Measurements from ENCODE around the gene IVD.

Gene IVD

GRCh38 chr15:40405501-40406381 is at the start of gene IVD:
IVD (plus strand) TSS chr15:40405795; CDS start chr15:40405828, 33 bp downstream.
- peak; percentile 95 for DNase-seq

- no peak for DNase-seq
These were observed 49.5 kb upstream of the IVD start for GRCh38 chr15:40355976-40356585.

DNA sequence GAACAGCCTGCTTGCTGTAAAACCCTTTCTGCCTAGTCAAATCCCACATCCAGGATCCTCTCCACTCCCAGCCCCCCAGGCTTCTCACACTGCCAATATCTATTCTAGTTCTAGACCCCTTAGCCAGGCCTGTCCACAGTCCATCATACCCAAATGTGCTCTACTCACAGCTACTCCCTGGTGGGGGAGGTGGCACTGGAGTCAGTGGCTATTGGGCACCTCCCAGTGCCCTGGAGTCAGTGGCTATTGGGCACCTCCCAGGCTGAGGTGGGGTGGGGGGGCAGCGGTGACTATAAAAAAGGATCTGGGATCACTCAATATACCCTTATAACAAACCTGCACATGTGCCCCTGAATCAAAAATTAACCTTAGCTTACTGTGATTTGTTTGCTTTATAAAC is 48.3 kb upstream of the IVD start:
- DNase-seq: no peak

- peak; percentile 79 for DNase-seq
These were observed 47.7 kb upstream of the IVD start, which contains the start of gene DISP2 for GRCh38 chr15:40357723-40358470. DISP2 (plus strand) TSS chr15:40358219; CDS start chr15:40358322, 103 bp downstream.

DNA sequence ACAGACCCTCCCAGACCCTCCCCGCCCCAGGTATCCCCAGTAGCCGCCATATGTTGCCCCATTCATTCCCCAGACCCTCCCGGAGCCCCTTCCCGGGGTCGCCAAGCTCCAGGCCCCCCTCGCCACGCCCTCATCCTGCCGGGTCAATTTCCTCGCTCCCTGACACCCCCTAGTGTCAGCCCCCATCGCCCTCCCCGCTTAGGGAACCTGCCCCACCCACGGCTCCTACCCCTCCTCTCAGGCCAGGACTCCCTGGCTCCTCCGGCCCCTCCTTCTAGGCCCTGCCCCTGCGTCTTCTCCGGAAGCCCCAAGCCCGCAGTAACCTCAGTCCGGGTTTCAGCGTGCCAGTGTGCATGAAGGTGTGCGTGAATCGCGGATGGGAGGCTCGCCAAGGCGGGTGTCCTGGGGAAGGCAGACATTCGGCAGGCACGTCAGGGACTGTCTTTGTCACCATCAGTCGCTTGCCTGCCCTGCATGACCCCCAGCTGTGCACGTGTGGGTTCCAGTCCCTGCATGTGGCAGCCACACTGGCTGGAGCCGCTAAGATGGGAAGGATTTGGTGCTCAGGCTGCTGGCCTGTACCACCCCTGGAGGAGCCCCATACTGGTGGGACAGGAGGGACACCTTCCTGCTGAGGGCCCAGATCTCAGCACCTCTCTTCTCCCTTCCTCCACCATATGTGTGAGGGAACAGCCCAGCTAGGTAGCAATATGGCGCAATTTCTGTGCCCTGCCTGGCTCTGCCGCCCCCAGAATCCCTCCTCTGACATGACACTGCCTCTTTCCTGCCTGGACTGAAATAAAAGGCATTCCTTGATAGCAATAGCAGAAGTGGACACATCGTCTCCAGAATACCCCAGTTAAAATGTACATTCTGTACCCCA is 46.9 kb upstream of the IVD start:
- DNase-seq: peak; percentile 53

- no peak for DNase-seq
These were observed 45.6 kb upstream of the IVD start for GRCh38 chr15:40360015-40360414.

DNA sequence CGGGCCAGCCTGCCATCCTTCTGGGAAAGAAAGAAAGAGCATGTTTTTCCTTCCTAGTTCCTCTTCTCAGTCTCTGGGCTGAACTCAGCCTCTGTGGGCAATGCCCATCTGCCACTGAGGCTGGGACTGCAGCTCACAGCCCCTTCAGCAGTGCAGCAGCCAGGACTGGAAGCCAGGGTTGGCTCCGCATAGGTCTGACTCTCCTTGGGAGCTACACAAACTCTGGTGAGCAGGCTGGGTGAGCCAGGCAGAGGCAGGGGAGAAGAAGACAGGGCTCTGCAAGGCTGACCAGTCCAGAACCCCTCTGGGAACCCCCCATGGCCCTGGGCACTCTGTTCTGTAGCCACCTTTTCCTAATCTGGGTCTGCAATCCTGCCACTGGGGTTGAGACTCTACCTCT is 44.0 kb upstream of the IVD start:
- no peak for DNase-seq

- DNase-seq: no peak
These were observed 42.0 kb upstream of the IVD start for GRCh38 chr15:40363611-40364010.

DNA sequence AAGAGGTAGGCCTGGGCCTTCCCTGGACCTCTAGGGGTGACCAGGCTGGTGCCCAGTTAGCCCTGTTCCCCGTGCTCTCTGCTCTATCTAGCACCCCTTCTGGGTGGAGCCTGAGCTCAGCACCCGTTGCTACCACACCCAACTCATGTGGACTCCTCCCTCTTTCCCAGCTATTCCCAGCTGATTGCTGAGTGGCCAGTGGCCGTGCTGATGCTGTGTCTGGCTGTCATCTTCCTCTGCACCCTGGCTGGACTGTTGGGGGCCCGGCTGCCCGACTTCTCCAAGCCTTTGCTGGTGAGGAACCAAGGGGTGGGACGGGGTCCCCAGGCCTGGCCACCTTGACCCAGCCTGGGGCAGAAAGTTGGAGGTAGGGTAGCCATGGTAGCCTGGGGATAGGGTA is 41.3 kb upstream of the IVD start:
- DNase-seq: no peak

- no peak for DNase-seq
These were observed 40.6 kb upstream of the IVD start for GRCh38 chr15:40365016-40365415.

GRCh38 chr15:40365624-40366456 is 39.8 kb upstream of the IVD start:
- DNase-seq: no peak

DNA sequence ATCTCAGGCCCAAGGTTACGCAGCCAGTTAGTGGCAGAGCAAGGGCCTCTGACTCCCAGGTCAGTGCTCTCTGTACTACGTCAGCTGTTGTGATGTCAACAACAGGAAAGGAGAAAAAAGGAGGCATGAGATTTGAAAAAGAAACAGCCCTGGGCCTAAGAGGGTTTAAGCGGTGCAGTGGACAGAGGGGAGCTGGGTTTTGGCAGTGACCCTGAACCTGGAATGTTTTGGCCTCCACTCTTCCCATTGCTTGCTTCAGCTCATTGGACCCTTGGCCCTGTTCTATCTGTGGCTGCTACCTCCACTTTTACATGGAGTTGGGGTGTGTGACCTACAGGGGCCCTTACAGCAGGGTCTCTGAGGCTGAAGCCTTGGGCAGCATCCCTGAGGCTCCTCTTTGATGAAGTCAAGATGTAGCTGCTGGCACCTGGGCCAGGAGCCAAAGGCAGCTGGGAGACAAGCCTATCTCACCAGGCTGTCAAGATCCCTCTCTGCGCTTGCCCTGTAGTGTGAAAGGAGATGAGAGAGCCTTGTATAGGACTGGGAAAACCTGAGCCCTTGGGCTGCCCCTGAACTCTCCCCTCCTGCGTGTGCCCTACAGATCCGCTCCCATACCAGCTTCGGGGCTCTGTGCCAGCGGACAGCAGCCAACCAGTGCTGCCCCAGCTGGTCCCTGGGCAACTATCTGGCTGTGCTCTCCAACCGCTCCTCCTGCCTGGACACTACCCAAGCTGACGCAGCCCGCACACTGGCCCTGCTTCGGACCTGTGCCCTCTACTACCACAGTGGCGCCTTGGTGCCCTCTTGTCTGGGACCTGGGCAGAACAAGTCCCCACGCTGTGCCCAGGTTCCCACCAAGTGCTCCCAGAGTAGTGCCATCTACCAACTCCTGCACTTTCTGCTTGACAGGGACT is 38.9 kb upstream of the IVD start:
- no peak for DNase-seq

- DNase-seq: no peak
These were observed 38.3 kb upstream of the IVD start for GRCh38 chr15:40367371-40367685.

GRCh38 chr15:40367686-40368611 is 37.6 kb upstream of the IVD start:
- peak; percentile 63 for DNase-seq

GRCh38 chr15:40368719-40369473 is 36.7 kb upstream of the IVD start:
- DNase-seq: no peak

DNA sequence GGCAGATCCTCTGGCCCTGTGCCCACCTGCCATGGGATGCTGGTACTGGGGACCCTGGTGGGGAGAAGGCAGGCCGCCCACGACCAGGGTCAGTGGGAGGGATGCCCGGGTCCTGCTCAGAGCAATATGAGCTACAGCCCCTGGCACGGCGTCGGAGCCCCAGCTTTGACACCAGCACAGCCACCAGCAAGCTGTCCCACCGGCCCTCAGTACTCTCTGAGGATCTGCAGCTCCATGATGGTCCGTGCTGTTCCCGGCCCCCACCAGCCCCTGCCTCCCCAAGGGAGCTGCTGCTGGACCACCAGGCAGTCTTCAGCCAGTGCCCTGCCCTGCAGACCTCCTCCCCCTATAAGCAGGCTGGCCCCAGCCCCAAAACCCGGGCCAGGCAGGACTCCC is 36.1 kb upstream of the IVD start:
- DNase-seq: no peak

DNA sequence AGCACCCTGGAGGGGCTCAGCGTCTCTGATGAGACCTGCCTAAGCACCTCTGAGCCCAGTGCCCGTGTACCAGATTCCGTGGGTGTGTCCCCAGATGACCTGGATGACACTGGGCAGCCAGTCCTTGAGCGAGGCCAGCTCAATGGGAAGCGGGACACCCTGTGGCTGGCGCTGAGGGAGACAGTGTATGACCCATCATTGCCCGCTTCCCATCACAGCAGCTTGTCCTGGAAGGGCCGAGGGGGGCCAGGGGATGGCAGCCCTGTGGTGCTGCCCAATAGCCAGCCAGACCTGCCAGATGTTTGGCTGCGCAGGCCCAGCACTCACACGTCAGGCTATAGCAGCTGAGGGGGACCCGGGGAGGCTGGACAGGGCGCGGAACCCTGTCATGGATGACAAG is 35.6 kb upstream of the IVD start:
- DNase-seq: no peak

DNA sequence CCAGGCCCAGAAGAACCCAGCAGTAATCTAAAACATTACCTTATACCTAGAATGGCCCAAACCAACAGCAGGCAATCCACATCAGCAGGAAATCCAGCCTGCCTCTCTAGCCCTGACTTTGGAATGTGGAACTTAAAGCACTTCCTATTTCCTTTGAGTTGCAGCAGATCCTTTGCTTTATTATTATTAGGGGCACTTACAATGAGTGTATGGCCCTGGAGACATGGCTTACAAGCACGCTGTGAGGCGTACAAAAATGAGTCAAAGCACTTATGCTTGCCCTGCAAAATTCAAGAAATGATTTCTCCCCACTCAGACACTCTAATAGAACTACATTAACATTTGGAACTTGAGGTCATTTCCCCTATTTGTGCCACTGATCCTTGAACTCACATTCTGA is 32.6 kb upstream of the IVD start:
- DNase-seq: no peak

- no peak for DNase-seq
These were observed 28.0 kb upstream of the IVD start for GRCh38 chr15:40377606-40378005.
